Measurements from ENCODE around the gene ITIH5. TPM values are rescaled to one million over a fixed set of nuclear protein-coding genes. Genes with fewer than 3 reads are reported as not detected.

ITIH5 gene
- total and polyA plus RNA-seq, 2 of the 13 experiments (the other 11 are each of a cell fraction or from before 2014, with no cell fraction given), result 4.7 to 8.9 TPM

DNA sequence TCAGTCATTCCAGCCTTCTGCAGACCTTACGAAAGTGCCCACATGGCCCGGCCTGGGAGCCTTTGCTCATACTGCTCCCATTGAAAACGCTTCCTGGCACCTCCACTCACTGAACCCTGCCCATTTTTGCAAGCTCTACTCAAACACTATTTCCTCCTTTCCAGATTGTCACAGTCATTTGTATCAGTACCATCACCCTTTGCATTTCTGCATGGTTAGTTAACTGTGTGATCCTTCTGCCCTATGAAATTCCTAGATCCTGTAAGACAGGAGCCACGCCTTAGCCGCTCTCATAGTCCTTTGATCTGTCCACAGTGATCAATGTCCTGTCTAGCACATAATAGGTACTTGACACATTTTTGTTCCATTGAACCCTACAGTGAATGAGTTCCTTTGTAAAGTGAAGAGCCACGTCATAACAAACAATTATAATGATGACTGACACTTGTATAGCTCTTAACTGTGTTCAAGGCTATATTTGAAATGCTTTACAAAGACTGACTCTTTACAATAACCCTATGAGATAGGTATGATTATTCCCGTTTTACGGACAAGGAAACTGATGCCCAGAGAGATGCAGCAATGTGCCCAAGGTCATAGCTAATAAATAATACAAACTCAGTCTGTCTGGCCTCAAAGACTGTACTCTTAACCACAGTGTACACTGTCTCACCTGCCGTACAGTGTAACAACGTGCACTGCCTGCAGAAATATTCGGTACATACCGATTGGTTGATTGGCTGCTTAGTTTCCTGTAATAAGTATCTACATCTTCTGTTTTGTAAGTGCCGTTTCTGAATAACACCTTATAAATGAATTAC, 19.8 kb upstream of the ITIH5 start (continued):
- TF ChIP-seq, protein P1, sequence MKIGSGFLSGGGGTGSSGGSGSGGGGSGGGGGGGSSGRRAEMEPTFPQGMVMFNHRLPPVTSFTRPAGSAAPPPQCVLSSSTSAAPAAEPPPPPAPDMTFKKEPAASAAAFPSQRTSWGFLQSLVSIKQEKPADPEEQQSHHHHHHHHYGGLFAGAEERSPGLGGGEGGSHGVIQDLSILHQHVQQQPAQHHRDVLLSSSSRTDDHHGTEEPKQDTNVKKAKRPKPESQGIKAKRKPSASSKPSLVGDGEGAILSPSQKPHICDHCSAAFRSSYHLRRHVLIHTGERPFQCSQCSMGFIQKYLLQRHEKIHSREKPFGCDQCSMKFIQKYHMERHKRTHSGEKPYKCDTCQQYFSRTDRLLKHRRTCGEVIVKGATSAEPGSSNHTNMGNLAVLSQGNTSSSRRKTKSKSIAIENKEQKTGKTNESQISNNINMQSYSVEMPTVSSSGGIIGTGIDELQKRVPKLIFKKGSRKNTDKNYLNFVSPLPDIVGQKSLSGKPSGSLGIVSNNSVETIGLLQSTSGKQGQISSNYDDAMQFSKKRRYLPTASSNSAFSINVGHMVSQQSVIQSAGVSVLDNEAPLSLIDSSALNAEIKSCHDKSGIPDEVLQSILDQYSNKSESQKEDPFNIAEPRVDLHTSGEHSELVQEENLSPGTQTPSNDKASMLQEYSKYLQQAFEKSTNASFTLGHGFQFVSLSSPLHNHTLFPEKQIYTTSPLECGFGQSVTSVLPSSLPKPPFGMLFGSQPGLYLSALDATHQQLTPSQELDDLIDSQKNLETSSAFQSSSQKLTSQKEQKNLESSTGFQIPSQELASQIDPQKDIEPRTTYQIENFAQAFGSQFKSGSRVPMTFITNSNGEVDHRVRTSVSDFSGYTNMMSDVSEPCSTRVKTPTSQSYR (CRISPR knock-in tag; IDR thresholded peaks at IDR 0.05; ENCODE audit: borderline replicate concordance), result peak; percentile 70; the same call in 1 of the 2 replicates
- TF ChIP-seq NONO (IDR thresholded peaks at IDR 0.05), result no peak
- peak; percentile 77 for TF ChIP-seq NONO (CRISPR knock-in tag; conservative IDR thresholded peaks at IDR 0.05)
- TF ChIP-seq PTBP1 (IDR thresholded peaks at IDR 0.05; ENCODE audit: low read depth, low read length, poor library complexity, severe bottlenecking), result no peak
- no peak for TF ChIP-seq MZF1 (CRISPR knock-in tag; IDR thresholded peaks at IDR 0.05; ENCODE audit: borderline replicate concordance)
- TF ChIP-seq ZBTB42 (CRISPR knock-in tag; IDR thresholded peaks at IDR 0.05), result no peak
- peak; percentile 66; the same call in 1 of the 2 replicates for TF ChIP-seq ZFP36L1 (CRISPR knock-in tag; IDR thresholded peaks at IDR 0.05)
- no peak for TF ChIP-seq MYNN (CRISPR knock-in tag; IDR thresholded peaks at IDR 0.05; ENCODE audit: low read depth)
- TF ChIP-seq EZH2 (conservative IDR thresholded peaks at IDR 0.05; ENCODE audit: low read depth, low read length), result no peak
- TF ChIP-seq, protein P2, sequence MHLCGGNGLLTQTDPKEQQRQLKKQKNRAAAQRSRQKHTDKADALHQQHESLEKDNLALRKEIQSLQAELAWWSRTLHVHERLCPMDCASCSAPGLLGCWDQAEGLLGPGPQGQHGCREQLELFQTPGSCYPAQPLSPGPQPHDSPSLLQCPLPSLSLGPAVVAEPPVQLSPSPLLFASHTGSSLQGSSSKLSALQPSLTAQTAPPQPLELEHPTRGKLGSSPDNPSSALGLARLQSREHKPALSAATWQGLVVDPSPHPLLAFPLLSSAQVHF (CRISPR knock-in tag; IDR thresholded peaks at IDR 0.05), result peak; percentile 34; the same call in 1 of the 2 replicates
- 0 out of 2 replicates have a peak, but pooled peaks have one; percentile 53 for TF ChIP-seq ZNF614 (CRISPR knock-in tag; IDR thresholded peaks at IDR 0.05; ENCODE audit: borderline replicate concordance)
- TF ChIP-seq ZNF333 (CRISPR knock-in tag; IDR thresholded peaks at IDR 0.05; ENCODE audit: borderline replicate concordance), result no peak
- TF ChIP-seq, protein P3, sequence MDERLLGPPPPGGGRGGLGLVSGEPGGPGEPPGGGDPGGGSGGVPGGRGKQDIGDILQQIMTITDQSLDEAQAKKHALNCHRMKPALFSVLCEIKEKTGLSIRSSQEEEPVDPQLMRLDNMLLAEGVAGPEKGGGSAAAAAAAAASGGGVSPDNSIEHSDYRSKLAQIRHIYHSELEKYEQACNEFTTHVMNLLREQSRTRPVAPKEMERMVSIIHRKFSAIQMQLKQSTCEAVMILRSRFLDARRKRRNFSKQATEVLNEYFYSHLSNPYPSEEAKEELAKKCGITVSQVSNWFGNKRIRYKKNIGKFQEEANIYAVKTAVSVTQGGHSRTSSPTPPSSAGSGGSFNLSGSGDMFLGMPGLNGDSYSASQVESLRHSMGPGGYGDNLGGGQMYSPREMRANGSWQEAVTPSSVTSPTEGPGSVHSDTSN (CRISPR knock-in tag; IDR thresholded peaks at IDR 0.05), result peak; percentile 80
- 0 out of 2 replicates have a peak, but pooled peaks have one; percentile 66 for TF ChIP-seq ZNF841 (CRISPR knock-in tag; IDR thresholded peaks at IDR 0.05; ENCODE audit: borderline replicate concordance)
- TF ChIP-seq, protein P4, sequence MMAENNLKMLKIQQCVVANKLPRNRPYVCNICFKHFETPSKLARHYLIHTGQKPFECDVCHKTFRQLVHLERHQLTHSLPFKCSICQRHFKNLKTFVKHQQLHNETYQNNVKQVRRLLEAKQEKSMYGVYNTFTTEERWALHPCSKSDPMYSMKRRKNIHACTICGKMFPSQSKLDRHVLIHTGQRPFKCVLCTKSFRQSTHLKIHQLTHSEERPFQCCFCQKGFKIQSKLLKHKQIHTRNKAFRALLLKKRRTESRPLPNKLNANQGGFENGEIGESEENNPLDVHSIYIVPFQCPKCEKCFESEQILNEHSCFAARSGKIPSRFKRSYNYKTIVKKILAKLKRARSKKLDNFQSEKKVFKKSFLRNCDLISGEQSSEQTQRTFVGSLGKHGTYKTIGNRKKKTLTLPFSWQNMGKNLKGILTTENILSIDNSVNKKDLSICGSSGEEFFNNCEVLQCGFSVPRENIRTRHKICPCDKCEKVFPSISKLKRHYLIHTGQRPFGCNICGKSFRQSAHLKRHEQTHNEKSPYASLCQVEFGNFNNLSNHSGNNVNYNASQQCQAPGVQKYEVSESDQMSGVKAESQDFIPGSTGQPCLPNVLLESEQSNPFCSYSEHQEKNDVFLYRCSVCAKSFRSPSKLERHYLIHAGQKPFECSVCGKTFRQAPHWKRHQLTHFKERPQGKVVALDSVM (CRISPR knock-in tag; IDR thresholded peaks at IDR 0.05), result no peak
- TF ChIP-seq ZNF292 (CRISPR knock-in tag; IDR thresholded peaks at IDR 0.05; ENCODE audit: borderline replicate concordance, low read depth), result no peak; the same call in 1 of the 2 replicates
- TF ChIP-seq, protein P5, sequence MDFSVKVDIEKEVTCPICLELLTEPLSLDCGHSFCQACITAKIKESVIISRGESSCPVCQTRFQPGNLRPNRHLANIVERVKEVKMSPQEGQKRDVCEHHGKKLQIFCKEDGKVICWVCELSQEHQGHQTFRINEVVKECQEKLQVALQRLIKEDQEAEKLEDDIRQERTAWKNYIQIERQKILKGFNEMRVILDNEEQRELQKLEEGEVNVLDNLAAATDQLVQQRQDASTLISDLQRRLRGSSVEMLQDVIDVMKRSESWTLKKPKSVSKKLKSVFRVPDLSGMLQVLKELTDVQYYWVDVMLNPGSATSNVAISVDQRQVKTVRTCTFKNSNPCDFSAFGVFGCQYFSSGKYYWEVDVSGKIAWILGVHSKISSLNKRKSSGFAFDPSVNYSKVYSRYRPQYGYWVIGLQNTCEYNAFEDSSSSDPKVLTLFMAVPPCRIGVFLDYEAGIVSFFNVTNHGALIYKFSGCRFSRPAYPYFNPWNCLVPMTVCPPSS (IDR thresholded peaks at IDR 0.05), result no peak
- 0 out of 2 replicates have a peak, but pooled peaks have one; percentile 56 for TF ChIP-seq TOE1 (CRISPR knock-in tag; IDR thresholded peaks at IDR 0.05)
- no peak for TF ChIP-seq NFE2L1 (CRISPR knock-in tag; IDR thresholded peaks at IDR 0.05; ENCODE audit: borderline replicate concordance)
- TF ChIP-seq KLF13 (CRISPR knock-in tag; IDR thresholded peaks at IDR 0.05), result no peak
